Naive thymus-derived CD4-positive, alpha-beta T cell (primary cell): ENCODE results near the gene ANK3. TPM values are rescaled to one million over a fixed set of nuclear protein-coding genes. Genes with fewer than 3 reads are reported as not detected.

Experiments
- ATAC-seq: fragments of 150-1000 bp; cut with Tn5 transposase; 2 replicates; pipeline ENCODE4 v1.10.0; 2021; ENCODE audit warnings: mild to moderate bottlenecking, moderate library complexity
- CTCF ChIA-PET: fragments of 350-600 bp; sonication (Branson Sonifier 250); formaldehyde crosslinking; loops from one replicate; lab custom pipeline; 2021; ENCODE audit warnings: antibody characterized with exemption; lab: Charles Lee
- POLR2A ChIA-PET: fragments of 350-600 bp; sonication (Branson Sonifier 250); formaldehyde crosslinking; loops from one replicate; lab custom pipeline; 2021; ENCODE audit warnings: antibody characterized with exemption, inconsistent platforms; lab: Charles Lee
- DNase-seq, 9 donors: peaks; one replicate each; pipeline versions ENCODE4 v3.0.0 to v3.0.0-alpha.2; 2020 to 2022; ENCODE audit warnings: mixed read lengths in 1 of 9
- H3K27ac ChIP-seq: one replicate; pipeline ENCODE4 v1.7.0; 2013; ENCODE audit warnings: mild to moderate bottlenecking, low read depth, low read length, moderate library complexity
- H3K27me3 ChIP-seq, 2 donors: one replicate each; pipeline ENCODE4 v1.7.0; 2013; ENCODE audit warnings: low read length in 2 of 2, mild to moderate bottlenecking in 2 of 2, moderate library complexity in 2 of 2; ENCODE audit not compliant: control insufficient read depth in 2 of 2, insufficient read depth in 2 of 2
- H3K36me3 ChIP-seq, 3 experiments: 1 replicate in 2 of 3; 2 replicates in 1 of 3; pipeline ENCODE4 v1.7.0; 2013; ENCODE audit warnings: low read length in 3 of 3, mild to moderate bottlenecking in 3 of 3, moderate library complexity in 1 of 3; ENCODE audit not compliant: insufficient read depth in 3 of 3, control insufficient read depth in 2 of 3
- H3K4me1 ChIP-seq, 2 donors: one replicate each; pipeline ENCODE4 v1.7.0; 2013; ENCODE audit warnings: low read length in 2 of 2, mild to moderate bottlenecking in 2 of 2, moderate library complexity in 1 of 2; ENCODE audit not compliant: control insufficient read depth in 2 of 2, insufficient read depth in 2 of 2
- H3K4me3 ChIP-seq: 2 replicates; pipeline ENCODE4 v1.7.0; 2013; ENCODE audit warnings: mild to moderate bottlenecking, low read length
- H3K9me3 ChIP-seq, 3 experiments: 1 replicate in 2 of 3; 2 replicates in 1 of 3; pipeline ENCODE4 v1.7.0; 2013; ENCODE audit warnings: low read length in 3 of 3; ENCODE audit not compliant: control insufficient read depth in 2 of 3
- H3K27ac Mint-ChIP-seq, 9 donors: one replicate each; pipeline ENCODE4 v1.8.0; 2020 to 2022; ENCODE audit warnings: mixed read lengths in 9 of 9, mild to moderate bottlenecking in 8 of 9, moderate library complexity in 5 of 9, inconsistent platforms in 2 of 9
- H3K27me3 Mint-ChIP-seq, 5 donors: one replicate each; pipeline ENCODE4 v1.8.0; 2021 to 2022; ENCODE audit warnings: mixed read lengths in 5 of 5, mild to moderate bottlenecking in 1 of 5
- H3K36me3 Mint-ChIP-seq, 5 donors: one replicate each; pipeline ENCODE4 v1.8.0; 2020 to 2022; ENCODE audit warnings: mixed read lengths in 5 of 5, mild to moderate bottlenecking in 3 of 5, inconsistent platforms in 1 of 5
- H3K4me1 Mint-ChIP-seq, 7 donors: one replicate each; pipeline ENCODE4 v1.8.0; 2020 to 2022; ENCODE audit warnings: mixed read lengths in 7 of 7, mild to moderate bottlenecking in 3 of 7, inconsistent platforms in 1 of 7
- H3K4me3 Mint-ChIP-seq, 10 donors: one replicate each; pipeline ENCODE4 v1.8.0; 2020 to 2022; ENCODE audit warnings: mild to moderate bottlenecking in 10 of 10, mixed read lengths in 10 of 10, moderate library complexity in 6 of 10, inconsistent platforms in 2 of 10
- H3K9me3 Mint-ChIP-seq, 11 donors: one replicate each; pipeline ENCODE4 v1.8.0; 2020 to 2022; ENCODE audit warnings: mixed read lengths in 11 of 11, mild to moderate bottlenecking in 4 of 11, inconsistent platforms in 1 of 11, moderate library complexity in 1 of 11
- intact Hi-C, 2 donors: fragments of 100-400 bp; cut with micrococcal nuclease; formaldehyde crosslinking; loops; one replicate each; pipeline ENCODE4 v1.15.1; 2023
- polyA plus RNA-seq, 2 donors: library from polyadenylated mRNA; unstranded; fragments of 300-500 nt; fragmentation: Illumina TruSeq; gene quantifications; one replicate each; pipeline ENCODE4 v1.2.3, GENCODE V29; 2021
- total RNA-seq, 6 experiments: library from RNA in 5 of 6; stranded (reverse) in 5 of 6; gene quantifications; 1 replicate in 5 of 6; 2 replicates in 1 of 6; pipeline ENCODE4 v1.2.3 and lab custom pipeline; 2021 to 2026

Gene ANK3
- total RNA-seq (10 to 100 TPM; 59.7 to 72.9 (median 67.9) TPM), polyA plus RNA-seq (10 to 100 TPM; 23.9 to 28.7 TPM), total RNA-seq (lab: John Stamatoyannopoulos, UW) (161 reads per million, percentile 91 among the genes with 10 or more reads in this experiment)

GRCh38 chr10:60389413-60390025 lies at the start of gene ANK3:
ANK3 (minus strand) TSS chr10:60389875; CDS start chr10:60389538, 337 bp downstream.
- H3K27ac ChIP-seq: no peak within 1 kb of the TSS
- peaks cover 10 to 65% (median 42%) of the 10 kb centered on the region in 7 donors for H3K4me1 Mint-ChIP-seq
- ChIA-PET POLR2A (no interaction called here), CTCF (no interaction called here)
- H3K36me3 ChIP-seq: no peaks in the 10 kb centered on the region
- H3K27me3 ChIP-seq: no peaks in the 10 kb centered on the region
- no peaks in the 10 kb centered on the region for H3K27me3 Mint-ChIP-seq
- intact Hi-C loops: no loop called here
- H3K9me3 Mint-ChIP-seq: no peaks in the 10 kb centered on the region
- DNase-seq (no peak), ATAC-seq (no peak)
- H3K27ac Mint-ChIP-seq: peak within 1 kb of the TSS in 1 of 9 donors; percentile 32
- H3K9me3 ChIP-seq: no peaks in the 10 kb centered on the region
- H3K36me3 Mint-ChIP-seq: peaks cover 0 to 36% (median 16%) of the 10 kb centered on the region in 5 donors
- no peak within 1 kb of the TSS for H3K4me3 ChIP-seq
- no peaks in the 10 kb centered on the region for H3K4me1 ChIP-seq
- H3K4me3 Mint-ChIP-seq: peak within 1 kb of the TSS in 1 of 10 donors; percentile 48

GRCh38 chr10:60434418-60435046 lies 44.9 kb upstream of the ANK3 start:
- ChIA-PET CTCF (no interaction called here), POLR2A (no interaction called here)
- no peaks in the 10 kb centered on the region for H3K36me3 ChIP-seq
- no peak overlapping the region for H3K27ac ChIP-seq
- H3K36me3 Mint-ChIP-seq: peaks cover 0 to 24% (median 5%) of the 10 kb centered on the region in 5 donors
- intact Hi-C loops: loop anchor here (1.0 to 10.0 kb wide), 7 partner anchors 200 to 808 kb away; no protein-coding TSS in a partner anchor
- H3K4me1 Mint-ChIP-seq: peaks cover 0 to 16% (median 10%) of the 10 kb centered on the region in 7 donors
- no peaks in the 10 kb centered on the region for H3K9me3 Mint-ChIP-seq
- H3K9me3 ChIP-seq: no peaks in the 10 kb centered on the region
- no peak for ATAC-seq
- peak in 2 of 9 donors; percentile 6 to 9 for DNase-seq
- no peaks in the 10 kb centered on the region for H3K27me3 ChIP-seq
- H3K4me3 Mint-ChIP-seq: no peak overlapping the region
- no peaks in the 10 kb centered on the region for H3K4me1 ChIP-seq
- H3K27me3 Mint-ChIP-seq: no peaks in the 10 kb centered on the region
- H3K27ac Mint-ChIP-seq: no peak overlapping the region
- no peak overlapping the region for H3K4me3 ChIP-seq

GRCh38 chr10:60433684-60434083 lies 44.0 kb upstream of the ANK3 start:
- no peak for ATAC-seq
- Histone ChIP-seq H3K4me1 (no peaks in the 10 kb centered on the region), H3K27ac (no peak overlapping the region), H3K4me3 (no peak overlapping the region), H3K9me3 (no peaks in the 10 kb centered on the region), H3K36me3 (no peaks in the 10 kb centered on the region), H3K27me3 (no peaks in the 10 kb centered on the region)
- peaks cover 0 to 20% (median 10%) of the 10 kb centered on the region in 7 donors for H3K4me1 Mint-ChIP-seq
- no peak for DNase-seq
- CTCF ChIA-PET: no interaction called here
- no peak overlapping the region for H3K4me3 Mint-ChIP-seq
- H3K27ac Mint-ChIP-seq: peak overlapping the region in 1 of 9 donors; percentile 17
- no peaks in the 10 kb centered on the region for H3K9me3 Mint-ChIP-seq
- H3K36me3 Mint-ChIP-seq: peaks cover 0 to 24% (median 5%) of the 10 kb centered on the region in 5 donors
- intact Hi-C loops: loop anchor here (1.0 to 10.0 kb wide), 7 partner anchors 199 to 807 kb away; no protein-coding TSS in a partner anchor
- POLR2A ChIA-PET: no interaction called here
- H3K27me3 Mint-ChIP-seq: no peaks in the 10 kb centered on the region

- ChIA-PET CTCF (no interaction called here), POLR2A (no interaction called here)
- ATAC-seq: no peak
- no peak overlapping the region for H3K27ac ChIP-seq
- H3K9me3 Mint-ChIP-seq: no peaks in the 10 kb centered on the region
- H3K27me3 ChIP-seq: no peaks in the 10 kb centered on the region
- no peaks in the 10 kb centered on the region for H3K9me3 ChIP-seq
- intact Hi-C loops: loop anchor here (5.0 to 10.0 kb wide), 2 partner anchors 196 to 564 kb away; no protein-coding TSS in a partner anchor
- H3K36me3 ChIP-seq: no peaks in the 10 kb centered on the region
- H3K27me3 Mint-ChIP-seq: no peaks in the 10 kb centered on the region
- no peak overlapping the region for H3K4me3 Mint-ChIP-seq
- H3K4me1 Mint-ChIP-seq: peaks cover 0 to 20% (median 15%) of the 10 kb centered on the region in 7 donors
- no peak overlapping the region for H3K4me3 ChIP-seq
- H3K27ac Mint-ChIP-seq: no peak overlapping the region
- H3K4me1 ChIP-seq: no peaks in the 10 kb centered on the region
- no peak for DNase-seq
- H3K36me3 Mint-ChIP-seq: peaks cover 0 to 25% (median 10%) of the 10 kb centered on the region in 5 donors
Measured at GRCh38 chr10:60430836-60431597, 41.3 kb upstream of the ANK3 start.

- no peak overlapping the region for H3K4me3 Mint-ChIP-seq
- peaks cover 0 to 28% (median 14%) of the 10 kb centered on the region in 5 donors for H3K36me3 Mint-ChIP-seq
- Histone ChIP-seq H3K36me3 (no peaks in the 10 kb centered on the region), H3K4me1 (no peaks in the 10 kb centered on the region), H3K27ac (no peak overlapping the region), H3K4me3 (no peak overlapping the region), H3K9me3 (no peaks in the 10 kb centered on the region), H3K27me3 (no peaks in the 10 kb centered on the region)
- ATAC-seq: no peak
- no peaks in the 10 kb centered on the region for H3K27me3 Mint-ChIP-seq
- DNase-seq: no peak
- no peaks in the 10 kb centered on the region for H3K9me3 Mint-ChIP-seq
- intact Hi-C loops: loop anchor here (5.0 to 10.0 kb wide), 2 partner anchors 195 to 563 kb away; no protein-coding TSS in a partner anchor
- ChIA-PET CTCF (no interaction called here), POLR2A (no interaction called here)
- peak overlapping the region in 1 of 9 donors; percentile 21 for H3K27ac Mint-ChIP-seq
- H3K4me1 Mint-ChIP-seq: peaks cover 0 to 20% (median 16%) of the 10 kb centered on the region in 7 donors
Measured at GRCh38 chr10:60430017-60430416, 40.3 kb upstream of the ANK3 start.

- intact Hi-C loops: no loop called here
- H3K9me3 ChIP-seq: no peaks in the 10 kb centered on the region
- ChIA-PET POLR2A (no interaction called here), CTCF (no interaction called here)
- peaks cover 0 to 32% (median 14%) of the 10 kb centered on the region in 5 donors for H3K36me3 Mint-ChIP-seq
- no peak overlapping the region for H3K4me3 Mint-ChIP-seq
- no peaks in the 10 kb centered on the region for H3K9me3 Mint-ChIP-seq
- H3K27me3 Mint-ChIP-seq: no peaks in the 10 kb centered on the region
- no peak overlapping the region for H3K4me3 ChIP-seq
- no peak overlapping the region for H3K27ac ChIP-seq
- peaks cover 0 to 21% (median 17%) of the 10 kb centered on the region in 7 donors for H3K4me1 Mint-ChIP-seq
- H3K4me1 ChIP-seq: no peaks in the 10 kb centered on the region
- DNase-seq (no peak), ATAC-seq (no peak)
- no peaks in the 10 kb centered on the region for H3K27me3 ChIP-seq
- no peaks in the 10 kb centered on the region for H3K36me3 ChIP-seq
- H3K27ac Mint-ChIP-seq: no peak overlapping the region
Measured at GRCh38 chr10:60429084-60429849, 39.6 kb upstream of the ANK3 start.
